Measurements from ENCODE around the gene LCE3D.

GRCh38 chr1:152613511-152613910 is 33.2 kb upstream of the LCE3D start, which contains the start of gene LCE3B:
- TF ChIP-seq POLR2A (IDR thresholded peaks at IDR 0.05) = no peak
- TF ChIP-seq CTCF (IDR thresholded peaks at IDR 0.05) = no peak
- no peak for TF ChIP-seq POLR2AphosphoS5 (IDR thresholded peaks at IDR 0.05)
